A549 (cell line): ENCODE data around the gene RFPL2.

Source experiments
- EP300 ChIP-seq, 2 experiments: fragments of >200 bp; sonication (Bioruptor Twin); formaldehyde crosslinking; IDR thresholded peaks; 2 replicates in 1 of 2; 3 replicates in 1 of 2; pipeline ENCODE4 v1.6.1; 2016 to 2017
- POLR2A ChIP-seq: IDR thresholded peaks from 2 replicates; pipeline ENCODE4 v1.6.1; 2012; ENCODE audit warnings: mild to moderate bottlenecking, low read length
- ZC3H11A ChIP-seq: fragments of 450-650 bp; IDR thresholded peaks from 2 replicates; pipeline ENCODE4 v1.6.1; 2014; ENCODE audit warnings: antibody characterized with exemption, mild to moderate bottlenecking
- TF ChIP-seq, protein P1 (sequence below): fragments of 200-600 bp; sonication (generic); IDR thresholded peaks from 2 replicates; pipeline ENCODE4 v1.6.1; 2016; ENCODE audit warnings: antibody characterized with exemption, mild to moderate bottlenecking, moderate library complexity
- TF ChIP-seq, protein P2 (sequence below): fragments of >200 bp; sonication (Bioruptor Twin); formaldehyde crosslinking; IDR thresholded peaks from 3 replicates; pipeline ENCODE4 v1.5.1; 2016
- TF ChIP-seq, protein P3 (sequence below): IDR thresholded peaks from 2 replicates; pipeline ENCODE4 v1.6.1; 2012

DNA sequence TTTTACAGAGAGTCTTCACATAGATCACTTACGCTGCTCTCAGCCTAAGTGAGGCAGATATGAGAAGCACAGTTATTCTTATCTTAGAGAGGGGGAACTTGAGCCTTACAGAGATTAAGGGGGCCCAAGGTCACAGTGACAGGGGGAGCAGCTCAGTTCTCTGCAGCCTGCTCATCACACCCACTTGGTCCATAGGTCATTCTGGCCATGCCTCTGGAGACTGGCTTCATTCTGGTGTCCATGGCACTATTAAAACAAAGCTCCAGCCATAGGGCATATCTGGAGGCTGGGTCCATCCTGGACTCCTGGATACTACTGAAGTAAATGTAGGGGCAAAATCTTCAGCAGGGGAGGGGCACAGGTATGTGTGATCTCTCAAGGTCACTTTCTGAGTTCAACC, 44.4 kb upstream of the RFPL2 start:
- TF ChIP-seq, protein P1, sequence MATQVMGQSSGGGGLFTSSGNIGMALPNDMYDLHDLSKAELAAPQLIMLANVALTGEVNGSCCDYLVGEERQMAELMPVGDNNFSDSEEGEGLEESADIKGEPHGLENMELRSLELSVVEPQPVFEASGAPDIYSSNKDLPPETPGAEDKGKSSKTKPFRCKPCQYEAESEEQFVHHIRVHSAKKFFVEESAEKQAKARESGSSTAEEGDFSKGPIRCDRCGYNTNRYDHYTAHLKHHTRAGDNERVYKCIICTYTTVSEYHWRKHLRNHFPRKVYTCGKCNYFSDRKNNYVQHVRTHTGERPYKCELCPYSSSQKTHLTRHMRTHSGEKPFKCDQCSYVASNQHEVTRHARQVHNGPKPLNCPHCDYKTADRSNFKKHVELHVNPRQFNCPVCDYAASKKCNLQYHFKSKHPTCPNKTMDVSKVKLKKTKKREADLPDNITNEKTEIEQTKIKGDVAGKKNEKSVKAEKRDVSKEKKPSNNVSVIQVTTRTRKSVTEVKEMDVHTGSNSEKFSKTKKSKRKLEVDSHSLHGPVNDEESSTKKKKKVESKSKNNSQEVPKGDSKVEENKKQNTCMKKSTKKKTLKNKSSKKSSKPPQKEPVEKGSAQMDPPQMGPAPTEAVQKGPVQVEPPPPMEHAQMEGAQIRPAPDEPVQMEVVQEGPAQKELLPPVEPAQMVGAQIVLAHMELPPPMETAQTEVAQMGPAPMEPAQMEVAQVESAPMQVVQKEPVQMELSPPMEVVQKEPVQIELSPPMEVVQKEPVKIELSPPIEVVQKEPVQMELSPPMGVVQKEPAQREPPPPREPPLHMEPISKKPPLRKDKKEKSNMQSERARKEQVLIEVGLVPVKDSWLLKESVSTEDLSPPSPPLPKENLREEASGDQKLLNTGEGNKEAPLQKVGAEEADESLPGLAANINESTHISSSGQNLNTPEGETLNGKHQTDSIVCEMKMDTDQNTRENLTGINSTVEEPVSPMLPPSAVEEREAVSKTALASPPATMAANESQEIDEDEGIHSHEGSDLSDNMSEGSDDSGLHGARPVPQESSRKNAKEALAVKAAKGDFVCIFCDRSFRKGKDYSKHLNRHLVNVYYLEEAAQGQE: no peak
- TF ChIP-seq, protein P2, sequence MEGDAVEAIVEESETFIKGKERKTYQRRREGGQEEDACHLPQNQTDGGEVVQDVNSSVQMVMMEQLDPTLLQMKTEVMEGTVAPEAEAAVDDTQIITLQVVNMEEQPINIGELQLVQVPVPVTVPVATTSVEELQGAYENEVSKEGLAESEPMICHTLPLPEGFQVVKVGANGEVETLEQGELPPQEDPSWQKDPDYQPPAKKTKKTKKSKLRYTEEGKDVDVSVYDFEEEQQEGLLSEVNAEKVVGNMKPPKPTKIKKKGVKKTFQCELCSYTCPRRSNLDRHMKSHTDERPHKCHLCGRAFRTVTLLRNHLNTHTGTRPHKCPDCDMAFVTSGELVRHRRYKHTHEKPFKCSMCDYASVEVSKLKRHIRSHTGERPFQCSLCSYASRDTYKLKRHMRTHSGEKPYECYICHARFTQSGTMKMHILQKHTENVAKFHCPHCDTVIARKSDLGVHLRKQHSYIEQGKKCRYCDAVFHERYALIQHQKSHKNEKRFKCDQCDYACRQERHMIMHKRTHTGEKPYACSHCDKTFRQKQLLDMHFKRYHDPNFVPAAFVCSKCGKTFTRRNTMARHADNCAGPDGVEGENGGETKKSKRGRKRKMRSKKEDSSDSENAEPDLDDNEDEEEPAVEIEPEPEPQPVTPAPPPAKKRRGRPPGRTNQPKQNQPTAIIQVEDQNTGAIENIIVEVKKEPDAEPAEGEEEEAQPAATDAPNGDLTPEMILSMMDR: no peak
- TF ChIP-seq POLR2A (no peak), EP300 (IDR thresholded peaks at IDR 0.05) (no peak), ZC3H11A (no peak)
- TF ChIP-seq, protein P3, sequence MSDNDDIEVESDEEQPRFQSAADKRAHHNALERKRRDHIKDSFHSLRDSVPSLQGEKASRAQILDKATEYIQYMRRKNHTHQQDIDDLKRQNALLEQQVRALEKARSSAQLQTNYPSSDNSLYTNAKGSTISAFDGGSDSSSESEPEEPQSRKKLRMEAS: no peak
